WTC11 (cell line): ENCODE data around the gene BNC1. TPM values are rescaled to one million over a fixed set of nuclear protein-coding genes. Genes with fewer than 3 reads are reported as not detected.
"Not testable (repeated sequence)": the region's sequence is repeated elsewhere in the genome, so short reads cannot be mapped to it uniquely, and the experiment has no call there.

Experiments used
- ATAC-seq: fragments of 200-7000 bp; cut with Tn5 transposase; 2 replicates; pipeline ENCODE4 v1.10.0; 2021; ENCODE audit warnings: mild to moderate bottlenecking, moderate library complexity
- CTCF ChIA-PET: fragments of 300-600 bp; sonication (Branson Sonifier 250); formaldehyde crosslinking; loops from one replicate; lab custom pipeline; 2021; ENCODE audit warnings: antibody characterized with exemption; lab: Charles Lee
- POLR2A ChIA-PET: fragments of 350-600 bp; sonication (Branson Sonifier 250); formaldehyde crosslinking; loops from one replicate; lab custom pipeline; 2021; ENCODE audit warnings: antibody characterized with exemption; lab: Charles Lee
- DNase-seq: peaks from one replicate; pipeline ENCODE4 v3.0.0; 2021; ENCODE audit warnings: low spot score
- H3K27ac Mint-ChIP-seq: 2 replicates; pipeline ENCODE4 v1.8.0; 2021; ENCODE audit warnings: mixed read lengths
- H3K27me3 Mint-ChIP-seq: 2 replicates; pipeline ENCODE4 v1.8.0; 2021; ENCODE audit warnings: low read depth, mild to moderate bottlenecking, moderate library complexity, mixed read lengths
- H3K36me3 Mint-ChIP-seq: 2 replicates; pipeline ENCODE4 v1.8.0; 2021; ENCODE audit warnings: mixed read lengths
- H3K4me1 Mint-ChIP-seq: 2 replicates; pipeline ENCODE4 v1.8.0; 2022; ENCODE audit warnings: mixed read lengths
- H3K4me3 Mint-ChIP-seq: 2 replicates; pipeline ENCODE4 v1.8.0; 2021; ENCODE audit warnings: mild to moderate bottlenecking, moderate library complexity, mixed read lengths
- H3K9me3 Mint-ChIP-seq: 2 replicates; pipeline ENCODE4 v1.8.0; 2021; ENCODE audit warnings: mixed read lengths
- FOXP1 ChIP-seq: sonication (generic); formaldehyde crosslinking; IDR thresholded peaks from 2 replicates; pipeline ENCODE4 v1.8.0; 2022; ENCODE audit warnings: missing genetic modification reagents, mild to moderate bottlenecking, moderate library complexity, borderline replicate concordance
- FOXP4 ChIP-seq: sonication (generic); formaldehyde crosslinking; IDR thresholded peaks from 2 replicates; pipeline ENCODE4 v1.8.0; 2022; ENCODE audit warnings: mild to moderate bottlenecking, missing genetic modification reagents
- HMGXB4 ChIP-seq: sonication (generic); formaldehyde crosslinking; IDR thresholded peaks from 2 replicates; pipeline ENCODE4 v1.8.1; 2023; ENCODE audit warnings: mild to moderate bottlenecking, moderate library complexity, missing genetic modification reagents
- MLX ChIP-seq: sonication (generic); formaldehyde crosslinking; IDR thresholded peaks from 2 replicates; pipeline ENCODE4 v1.8.1; 2023; ENCODE audit warnings: mild to moderate bottlenecking, missing genetic modification reagents, moderate library complexity
- STAT6 ChIP-seq: sonication (generic); formaldehyde crosslinking; conservative IDR thresholded peaks from 2 replicates; pipeline ENCODE4 v1.8.1; 2023; ENCODE audit warnings: mild to moderate bottlenecking, low read depth, missing genetic modification reagents, moderate library complexity
- ZNF532 ChIP-seq: fragments of 250-450 bp; sonication (Bioruptor Pico); IDR thresholded peaks from 2 replicates; pipeline ENCODE4 v1.9.0; 2021; ENCODE audit warnings: mild to moderate bottlenecking, borderline replicate concordance
- total RNA-seq: library from RNA; stranded (reverse); gene quantifications from 3 replicates; pipeline ENCODE4 v1.2.3, GENCODE V29; 2021

BNC1 gene
- total RNA-seq, 1 experiment from 2014 or later: 0.11 TPM

- H3K4me3 Mint-ChIP-seq: no peak overlapping the region
- no peak overlapping the region for H3K27ac Mint-ChIP-seq
- peaks cover 26% of the 10 kb centered on the region for H3K27me3 Mint-ChIP-seq
- DNase-seq: no peak
- TF ChIP-seq FOXP1 (CRISPR knock-in tag): no peak
- TF ChIP-seq MLX (CRISPR knock-in tag): no peak
- TF ChIP-seq HMGXB4: no peak
- no peak for TF ChIP-seq ZNF532 (CRISPR knock-in tag)
- H3K9me3 Mint-ChIP-seq: peaks cover 55% of the 10 kb centered on the region
- CTCF ChIA-PET: no interaction called here
- ATAC-seq: no peak
- peaks cover 21% of the 10 kb centered on the region for H3K36me3 Mint-ChIP-seq
- no peaks in the 10 kb centered on the region for H3K4me1 Mint-ChIP-seq
- POLR2A ChIA-PET: no interaction called here
These were observed 59.0 kb downstream of the BNC1 start for GRCh38 chr15:83225449-83225848.

- H3K4me1 Mint-ChIP-seq, H3K4me3 Mint-ChIP-seq, POLR2A ChIA-PET, ATAC-seq, H3K27ac Mint-ChIP-seq, DNase-seq: not testable (repeated sequence)
- H3K9me3 Mint-ChIP-seq: peaks cover 73% of the 10 kb centered on the region
- peaks cover 26% of the 10 kb centered on the region for H3K27me3 Mint-ChIP-seq
- peaks cover 30% of the 10 kb centered on the region for H3K36me3 Mint-ChIP-seq
- CTCF ChIA-PET: interaction anchor here (1.1 kb wide), 1 partner anchor 13 kb away, joined by 3 read pairs; no protein-coding TSS in a partner anchor
These were observed 62.7 kb downstream of the BNC1 start for GRCh38 chr15:83221781-83222180.

- ChIA-PET CTCF (no interaction called here), POLR2A (no interaction called here)
- Mint-ChIP-seq H3K4me3 (no peak overlapping the region), H3K9me3 (peaks cover 69% of the 10 kb centered on the region), H3K4me1 (no peaks in the 10 kb centered on the region), H3K27ac (no peak overlapping the region), H3K27me3 (peaks cover 19% of the 10 kb centered on the region), H3K36me3 (peaks cover 33% of the 10 kb centered on the region)
- ATAC-seq (no peak), DNase-seq (no peak)
- TF ChIP-seq FOXP4 (CRISPR knock-in tag): no peak
- TF ChIP-seq STAT6: no peak
These were observed 65.4 kb downstream of the BNC1 start for GRCh38 chr15:83219026-83219425.
